ENCODE results near the gene HS3ST3B1. TPM values are rescaled to one million over a fixed set of nuclear protein-coding genes. Genes with fewer than 3 reads are reported as not detected.
A peak's percentile ranks its signal among the peaks of the same experiment; 100 is the strongest.

The HS3ST3B1 gene
- total RNA-seq, 1 donor, result 10.4 TPM

DNA sequence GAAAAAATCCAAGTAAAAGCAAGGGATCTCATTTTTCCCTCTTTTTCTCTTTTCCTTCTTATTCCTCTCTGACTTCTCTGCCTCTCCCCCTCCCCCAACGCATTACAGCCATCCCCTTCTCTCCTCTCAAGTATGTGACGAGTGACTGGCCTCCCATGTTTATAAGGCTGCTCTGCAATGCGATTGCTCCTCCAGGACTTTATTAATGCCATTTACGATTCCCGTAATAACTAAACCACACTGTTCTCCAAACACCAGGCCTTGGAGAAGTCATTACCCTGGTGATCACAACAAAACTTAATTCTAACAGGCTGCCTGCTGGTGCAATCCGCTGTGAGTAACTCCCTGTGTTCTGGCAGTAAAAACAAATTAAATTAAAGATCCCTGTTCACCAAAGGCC lies 88.8 kb downstream of the HS3ST3B1 start:
- no peak overlapping the region for H3K4me3 ChIP-seq (ENCODE audit: low read depth, low read length)
- TF ChIP-seq, protein P1, sequence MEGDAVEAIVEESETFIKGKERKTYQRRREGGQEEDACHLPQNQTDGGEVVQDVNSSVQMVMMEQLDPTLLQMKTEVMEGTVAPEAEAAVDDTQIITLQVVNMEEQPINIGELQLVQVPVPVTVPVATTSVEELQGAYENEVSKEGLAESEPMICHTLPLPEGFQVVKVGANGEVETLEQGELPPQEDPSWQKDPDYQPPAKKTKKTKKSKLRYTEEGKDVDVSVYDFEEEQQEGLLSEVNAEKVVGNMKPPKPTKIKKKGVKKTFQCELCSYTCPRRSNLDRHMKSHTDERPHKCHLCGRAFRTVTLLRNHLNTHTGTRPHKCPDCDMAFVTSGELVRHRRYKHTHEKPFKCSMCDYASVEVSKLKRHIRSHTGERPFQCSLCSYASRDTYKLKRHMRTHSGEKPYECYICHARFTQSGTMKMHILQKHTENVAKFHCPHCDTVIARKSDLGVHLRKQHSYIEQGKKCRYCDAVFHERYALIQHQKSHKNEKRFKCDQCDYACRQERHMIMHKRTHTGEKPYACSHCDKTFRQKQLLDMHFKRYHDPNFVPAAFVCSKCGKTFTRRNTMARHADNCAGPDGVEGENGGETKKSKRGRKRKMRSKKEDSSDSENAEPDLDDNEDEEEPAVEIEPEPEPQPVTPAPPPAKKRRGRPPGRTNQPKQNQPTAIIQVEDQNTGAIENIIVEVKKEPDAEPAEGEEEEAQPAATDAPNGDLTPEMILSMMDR (IDR thresholded peaks at IDR 0.05; ENCODE audit: insufficient read depth, low read depth, low read length), result no peak
- no peak for DNase-seq (ENCODE audit: low read depth)

DNA sequence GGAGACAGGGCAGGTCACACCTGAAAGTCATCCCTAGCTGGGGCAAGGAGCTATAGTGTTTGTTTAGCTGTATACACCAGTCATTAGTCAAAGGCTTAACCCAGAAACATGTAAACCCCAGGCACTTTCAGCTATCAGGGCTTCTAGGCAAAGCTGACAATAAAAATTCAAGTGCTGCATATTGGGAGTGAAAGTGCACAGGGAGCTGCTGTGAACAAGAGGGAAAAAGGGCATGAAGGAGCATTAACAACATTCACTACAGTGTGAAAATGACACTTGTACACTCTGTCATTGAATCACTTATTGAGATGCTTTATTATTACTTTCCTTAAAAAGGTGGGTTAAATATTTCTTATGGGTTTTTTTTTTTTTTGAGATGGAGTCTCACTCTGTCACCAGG lies 92.8 kb downstream of the HS3ST3B1 start:
- TF ChIP-seq, protein P1 (IDR thresholded peaks at IDR 0.05; ENCODE audit: insufficient read depth, low read depth, low read length), result no peak
- DNase-seq (ENCODE audit: low read depth), result no peak
- H3K4me3 ChIP-seq (ENCODE audit: low read depth, low read length), result no peak overlapping the region

DNA sequence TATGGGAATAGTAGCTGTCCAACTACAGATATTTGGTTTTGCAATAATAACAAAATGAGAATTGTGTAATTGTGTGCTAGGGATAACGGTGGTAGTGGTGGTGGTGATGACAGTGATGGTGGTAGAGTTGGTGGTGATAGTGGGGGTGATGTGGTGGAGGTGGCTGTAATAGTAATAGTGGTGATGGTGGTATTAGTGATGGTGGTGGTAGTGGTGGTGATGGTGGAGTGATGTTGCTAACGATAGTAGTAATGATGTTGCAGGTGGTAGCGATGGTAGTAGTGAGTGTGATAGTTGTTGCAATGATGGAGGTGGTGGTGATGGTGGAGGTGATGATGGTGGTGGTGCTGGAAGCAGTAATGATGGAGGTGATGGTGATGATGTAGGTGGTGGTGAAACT lies 94.4 kb downstream of the HS3ST3B1 start:
- TF ChIP-seq, protein P1 (IDR thresholded peaks at IDR 0.05; ENCODE audit: insufficient read depth, low read depth, low read length), result no peak

GRCh38 chr17:14396547-14396946 lies 95.7 kb downstream of the HS3ST3B1 start:
- H3K4me3 ChIP-seq (ENCODE audit: low read depth, low read length), result no peak overlapping the region
- DNase-seq (ENCODE audit: low read depth), result peak; percentile 74
- TF ChIP-seq, protein P1 (IDR thresholded peaks at IDR 0.05; ENCODE audit: insufficient read depth, low read depth, low read length), result no peak

More for the DNA sequence above, 94.4 kb downstream of the HS3ST3B1 start:
- no peak for DNase-seq (ENCODE audit: low read depth)
- H3K4me3 ChIP-seq (ENCODE audit: low read depth, low read length), result no peak overlapping the region

DNA sequence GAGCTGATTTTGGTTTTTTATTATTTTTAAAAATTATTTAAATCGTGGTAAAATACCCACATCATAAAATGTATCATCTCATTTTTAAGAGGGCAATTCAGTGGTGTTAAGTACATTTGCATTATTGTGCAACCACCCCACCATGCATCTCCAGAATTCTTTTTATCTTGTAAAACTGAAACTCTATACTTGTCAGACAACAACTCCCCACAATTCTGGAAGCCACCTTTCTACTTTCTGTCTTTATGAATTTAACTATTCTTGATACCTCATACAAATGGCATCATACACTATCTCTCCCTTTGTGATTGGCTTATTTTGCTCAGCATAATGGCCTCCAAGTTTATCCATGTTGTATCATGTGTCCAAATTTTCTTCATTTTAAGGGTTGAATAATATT lies 97.9 kb downstream of the HS3ST3B1 start:
- TF ChIP-seq, protein P1 (IDR thresholded peaks at IDR 0.05; ENCODE audit: insufficient read depth, low read depth, low read length), result no peak
- DNase-seq (ENCODE audit: low read depth), result no peak
- no peak overlapping the region for H3K4me3 ChIP-seq (ENCODE audit: low read depth, low read length)

Other genes starting within 250 kb of the HS3ST3B1 start
- 13.5 and 15.5 TPM in 2 replicates for gene COX10, start 231.6 kb upstream of the HS3ST3B1 start, total RNA-seq
- not detected in 2 replicates for gene CDRT15, start 64.2 kb upstream of the HS3ST3B1 start, total RNA-seq